HepG2 (cell line): ENCODE measurements around the gene AGT. TPM values are rescaled to one million over a fixed set of nuclear protein-coding genes. Genes with fewer than 3 reads are reported as not detected.

Experiments
- CHD4 ChIP-seq: fragments of 200-600 bp; sonication (generic); IDR thresholded peaks from 2 replicates; pipeline ENCODE4 v1.7.0; 2017; ENCODE audit warnings: mild to moderate bottlenecking, low read length, borderline replicate concordance
- ONECUT2 ChIP-seq: sonication (generic); formaldehyde crosslinking; IDR thresholded peaks from 2 replicates; pipeline ENCODE4 v1.4.0; 2020; ENCODE audit warnings: missing genetic modification reagents
- RBM39 ChIP-seq: fragments of 200-400 bp; formaldehyde crosslinking; IDR thresholded peaks from one replicate; pipeline ENCODE4 v1.6.1; 2018; ENCODE audit warnings: antibody characterized with exemption, mild to moderate bottlenecking, low read depth, low read length; ENCODE audit not compliant: poor library complexity, severe bottlenecking
- TBL1XR1 ChIP-seq: fragments of 150-350 bp; IDR thresholded peaks from 2 replicates; pipeline ENCODE4 v1.6.1; 2014; ENCODE audit warnings: borderline replicate concordance, low read length; ENCODE audit not compliant: partially characterized antibody
- ZBTB20 ChIP-seq: sonication (generic); formaldehyde crosslinking; IDR thresholded peaks from 2 replicates; pipeline ENCODE4 v1.8.1; 2023; ENCODE audit warnings: missing genetic modification reagents, low read depth, mild to moderate bottlenecking, borderline replicate concordance
- ZNF235 ChIP-seq: sonication (generic); formaldehyde crosslinking; IDR thresholded peaks from 2 replicates; pipeline ENCODE4 v1.8.1; 2023; ENCODE audit warnings: mild to moderate bottlenecking, missing genetic modification reagents, borderline replicate concordance
- ZNF530 ChIP-seq: sonication (generic); formaldehyde crosslinking; IDR thresholded peaks from 2 replicates; pipeline ENCODE4 v1.5.0; 2020; ENCODE audit warnings: low read depth, mild to moderate bottlenecking, missing genetic modification reagents
- ZNF598 ChIP-seq: sonication (generic); formaldehyde crosslinking; IDR thresholded peaks from 2 replicates; pipeline ENCODE4 v1.5.1; 2020; ENCODE audit warnings: mild to moderate bottlenecking, missing genetic modification reagents, borderline replicate concordance
- ZNF75D ChIP-seq: sonication (generic); formaldehyde crosslinking; IDR thresholded peaks from 2 replicates; pipeline ENCODE4 v1.8.1; 2023; ENCODE audit warnings: missing genetic modification reagents, mild to moderate bottlenecking, borderline replicate concordance
- ZNF790 ChIP-seq: sonication (generic); formaldehyde crosslinking; IDR thresholded peaks from 2 replicates; pipeline ENCODE4 v1.8.0; 2022; ENCODE audit warnings: missing genetic modification reagents, mild to moderate bottlenecking, borderline replicate concordance
- polyA plus RNA-seq, 8 experiments: library from polyadenylated mRNA; depleted of rRNA in 3 of 8; stranded (reverse) in 7 of 8; unstranded in 1 of 8; fragments of >200 nt; fragmentation: Illumina TruSeq in 4 of 8; extraction: Trizol in 4 of 8; gene quantifications; 2 replicates each; pipeline versions ENCODE4 v1.2.1 to v1.2.3, GENCODE V29; 2011 to 2016; ENCODE audit warnings: low read depth in 4 of 8, missing spikeins in 1 of 8, mixed read lengths in 1 of 8; ENCODE audit not compliant: insufficient read depth in 1 of 8
- total RNA-seq, 5 experiments: library from RNA; depleted of rRNA; stranded (reverse); fragments of >200 nt; fragmentation: Illumina TruSeq; extraction: Trizol; gene quantifications; 2 replicates each; pipeline ENCODE4 v1.2.3, GENCODE V29; 2016; ENCODE audit warnings: low read depth in 1 of 5
- TF ChIP-seq, protein P1 (sequence below): sonication (generic); formaldehyde crosslinking; IDR thresholded peaks from 2 replicates; pipeline ENCODE4 v1.5.0; 2020; ENCODE audit warnings: mild to moderate bottlenecking, missing genetic modification reagents
- TF ChIP-seq, protein P2 (sequence below): sonication (generic); formaldehyde crosslinking; IDR thresholded peaks from 2 replicates; pipeline ENCODE4 v1.4.0; 2020; ENCODE audit warnings: missing genetic modification reagents
- TF ChIP-seq, protein P3 (sequence below): sonication (generic); formaldehyde crosslinking; IDR thresholded peaks from 2 replicates; pipeline ENCODE4 v1.4.0; 2020; ENCODE audit warnings: missing genetic modification reagents, borderline replicate concordance
- TF ChIP-seq, protein P4 (sequence below): sonication (generic); formaldehyde crosslinking; IDR thresholded peaks from 2 replicates; pipeline ENCODE4 v1.4.0; 2020; ENCODE audit warnings: missing genetic modification reagents, low read depth, mild to moderate bottlenecking, borderline replicate concordance
- TF ChIP-seq, protein P5 (sequence below): sonication (generic); formaldehyde crosslinking; IDR thresholded peaks from 2 replicates; pipeline ENCODE4 v1.4.0; 2020; ENCODE audit warnings: missing genetic modification reagents

Gene AGT
- total and polyA plus RNA-seq, 2 of the 13 experiments (the other 11 are each of a cell fraction or from before 2014, with no cell fraction given) = 892 to 2,071 TPM

DNA sequence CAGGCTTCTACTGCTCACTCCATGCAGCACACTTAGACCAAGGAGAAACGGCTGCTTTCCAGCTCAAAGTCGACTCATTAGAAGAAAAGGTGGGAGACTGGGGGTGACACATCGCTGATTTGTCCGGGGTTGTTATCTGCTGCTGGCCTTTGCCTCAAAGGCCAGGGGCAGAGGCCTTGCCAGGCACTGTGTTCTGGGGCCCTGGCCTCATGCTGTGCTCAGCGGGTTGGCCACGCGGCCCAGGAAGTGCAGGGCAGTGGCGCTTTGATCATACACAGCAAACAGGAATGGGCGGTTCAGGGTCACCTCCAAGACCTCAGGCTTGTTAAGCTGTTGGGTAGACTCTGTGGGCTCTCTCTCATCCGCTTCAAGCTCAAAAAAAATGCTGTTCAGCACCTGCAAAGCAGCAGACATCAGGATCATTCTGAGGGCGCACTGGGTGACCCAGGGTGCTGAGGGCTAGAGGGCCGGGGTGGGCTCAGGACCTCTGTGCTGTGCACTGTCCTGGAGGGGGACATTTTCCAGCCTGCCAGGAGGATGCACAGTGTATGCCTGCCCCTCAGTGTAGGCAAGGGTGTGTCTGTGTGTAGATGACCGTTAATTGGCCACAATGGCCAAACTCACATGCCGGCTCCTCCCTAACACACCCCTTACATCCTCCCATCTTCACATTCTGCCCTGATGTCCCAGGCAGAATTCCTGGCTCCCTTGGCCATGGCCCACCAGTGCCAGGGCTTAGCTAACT, 10.8 kb downstream of the AGT start (continued):
- TF ChIP-seq, protein P1, sequence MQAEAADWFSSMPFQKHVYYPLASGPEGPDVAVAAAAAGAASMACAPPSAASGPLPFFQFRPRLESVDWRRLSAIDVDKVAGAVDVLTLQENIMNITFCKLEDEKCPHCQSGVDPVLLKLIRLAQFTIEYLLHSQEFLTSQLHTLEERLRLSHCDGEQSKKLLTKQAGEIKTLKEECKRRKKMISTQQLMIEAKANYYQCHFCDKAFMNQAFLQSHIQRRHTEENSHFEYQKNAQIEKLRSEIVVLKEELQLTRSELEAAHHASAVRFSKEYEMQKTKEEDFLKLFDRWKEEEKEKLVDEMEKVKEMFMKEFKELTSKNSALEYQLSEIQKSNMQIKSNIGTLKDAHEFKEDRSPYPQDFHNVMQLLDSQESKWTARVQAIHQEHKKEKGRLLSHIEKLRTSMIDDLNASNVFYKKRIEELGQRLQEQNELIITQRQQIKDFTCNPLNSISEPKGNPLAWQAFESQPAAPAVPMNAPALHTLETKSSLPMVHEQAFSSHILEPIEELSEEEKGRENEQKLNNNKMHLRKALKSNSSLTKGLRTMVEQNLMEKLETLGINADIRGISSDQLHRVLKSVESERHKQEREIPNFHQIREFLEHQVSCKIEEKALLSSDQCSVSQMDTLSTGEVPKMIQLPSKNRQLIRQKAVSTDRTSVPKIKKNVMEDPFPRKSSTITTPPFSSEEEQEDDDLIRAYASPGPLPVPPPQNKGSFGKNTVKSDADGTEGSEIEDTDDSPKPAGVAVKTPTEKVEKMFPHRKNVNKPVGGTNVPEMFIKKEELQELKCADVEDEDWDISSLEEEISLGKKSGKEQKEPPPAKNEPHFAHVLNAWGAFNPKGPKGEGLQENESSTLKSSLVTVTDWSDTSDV (CRISPR knock-in tag) = no peak
- TF ChIP-seq, protein P2, sequence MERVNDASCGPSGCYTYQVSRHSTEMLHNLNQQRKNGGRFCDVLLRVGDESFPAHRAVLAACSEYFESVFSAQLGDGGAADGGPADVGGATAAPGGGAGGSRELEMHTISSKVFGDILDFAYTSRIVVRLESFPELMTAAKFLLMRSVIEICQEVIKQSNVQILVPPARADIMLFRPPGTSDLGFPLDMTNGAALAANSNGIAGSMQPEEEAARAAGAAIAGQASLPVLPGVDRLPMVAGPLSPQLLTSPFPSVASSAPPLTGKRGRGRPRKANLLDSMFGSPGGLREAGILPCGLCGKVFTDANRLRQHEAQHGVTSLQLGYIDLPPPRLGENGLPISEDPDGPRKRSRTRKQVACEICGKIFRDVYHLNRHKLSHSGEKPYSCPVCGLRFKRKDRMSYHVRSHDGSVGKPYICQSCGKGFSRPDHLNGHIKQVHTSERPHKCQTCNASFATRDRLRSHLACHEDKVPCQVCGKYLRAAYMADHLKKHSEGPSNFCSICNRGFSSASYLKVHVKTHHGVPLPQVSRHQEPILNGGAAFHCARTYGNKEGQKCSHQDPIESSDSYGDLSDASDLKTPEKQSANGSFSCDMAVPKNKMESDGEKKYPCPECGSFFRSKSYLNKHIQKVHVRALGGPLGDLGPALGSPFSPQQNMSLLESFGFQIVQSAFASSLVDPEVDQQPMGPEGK (CRISPR knock-in tag) = peak; percentile 88
- TF ChIP-seq, protein P3, sequence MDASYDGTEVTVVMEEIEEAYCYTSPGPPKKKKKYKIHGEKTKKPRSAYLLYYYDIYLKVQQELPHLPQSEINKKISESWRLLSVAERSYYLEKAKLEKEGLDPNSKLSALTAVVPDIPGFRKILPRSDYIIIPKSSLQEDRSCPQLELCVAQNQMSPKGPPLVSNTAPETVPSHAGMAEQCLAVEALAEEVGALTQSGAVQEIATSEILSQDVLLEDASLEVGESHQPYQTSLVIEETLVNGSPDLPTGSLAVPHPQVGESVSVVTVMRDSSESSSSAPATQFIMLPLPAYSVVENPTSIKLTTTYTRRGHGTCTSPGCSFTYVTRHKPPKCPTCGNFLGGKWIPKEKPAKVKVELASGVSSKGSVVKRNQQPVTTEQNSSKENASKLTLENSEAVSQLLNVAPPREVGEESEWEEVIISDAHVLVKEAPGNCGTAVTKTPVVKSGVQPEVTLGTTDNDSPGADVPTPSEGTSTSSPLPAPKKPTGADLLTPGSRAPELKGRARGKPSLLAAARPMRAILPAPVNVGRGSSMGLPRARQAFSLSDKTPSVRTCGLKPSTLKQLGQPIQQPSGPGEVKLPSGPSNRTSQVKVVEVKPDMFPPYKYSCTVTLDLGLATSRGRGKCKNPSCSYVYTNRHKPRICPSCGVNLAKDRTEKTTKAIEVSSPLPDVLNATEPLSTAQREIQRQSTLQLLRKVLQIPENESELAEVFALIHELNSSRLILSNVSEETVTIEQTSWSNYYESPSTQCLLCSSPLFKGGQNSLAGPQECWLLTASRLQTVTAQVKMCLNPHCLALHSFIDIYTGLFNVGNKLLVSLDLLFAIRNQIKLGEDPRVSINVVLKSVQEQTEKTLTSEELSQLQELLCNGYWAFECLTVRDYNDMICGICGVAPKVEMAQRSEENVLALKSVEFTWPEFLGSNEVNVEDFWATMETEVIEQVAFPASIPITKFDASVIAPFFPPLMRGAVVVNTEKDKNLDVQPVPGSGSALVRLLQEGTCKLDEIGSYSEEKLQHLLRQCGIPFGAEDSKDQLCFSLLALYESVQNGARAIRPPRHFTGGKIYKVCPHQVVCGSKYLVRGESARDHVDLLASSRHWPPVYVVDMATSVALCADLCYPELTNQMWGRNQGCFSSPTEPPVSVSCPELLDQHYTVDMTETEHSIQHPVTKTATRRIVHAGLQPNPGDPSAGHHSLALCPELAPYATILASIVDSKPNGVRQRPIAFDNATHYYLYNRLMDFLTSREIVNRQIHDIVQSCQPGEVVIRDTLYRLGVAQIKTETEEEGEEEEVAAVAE = peak; percentile 89
- TF ChIP-seq ZNF598 (CRISPR knock-in tag) (0 out of 2 replicates have a peak, but pooled peaks have one; percentile 36), ZNF75D (CRISPR knock-in tag) (no peak), ZNF530 (CRISPR knock-in tag) (no peak), RBM39 (peak; percentile 72), ZNF790 (CRISPR knock-in tag) (no peak), CHD4 (no peak), ZBTB20 (CRISPR knock-in tag) (peak; percentile 98), TBL1XR1 (no peak), ZNF235 (no peak), ONECUT2 (CRISPR knock-in tag) (peak; percentile 74; the same call in 1 of the 2 replicates)
- TF ChIP-seq, protein P4, sequence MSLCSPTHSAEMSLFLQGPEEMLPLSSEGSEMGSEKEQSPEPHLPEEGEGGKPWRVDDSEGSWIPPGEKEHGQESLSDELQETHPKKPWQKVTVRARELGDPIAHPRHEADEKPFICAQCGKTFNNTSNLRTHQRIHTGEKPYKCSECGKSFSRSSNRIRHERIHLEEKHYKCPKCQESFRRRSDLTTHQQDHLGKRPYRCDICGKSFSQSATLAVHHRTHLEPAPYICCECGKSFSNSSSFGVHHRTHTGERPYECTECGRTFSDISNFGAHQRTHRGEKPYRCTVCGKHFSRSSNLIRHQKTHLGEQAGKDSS = peak; percentile 98
- TF ChIP-seq, protein P5, sequence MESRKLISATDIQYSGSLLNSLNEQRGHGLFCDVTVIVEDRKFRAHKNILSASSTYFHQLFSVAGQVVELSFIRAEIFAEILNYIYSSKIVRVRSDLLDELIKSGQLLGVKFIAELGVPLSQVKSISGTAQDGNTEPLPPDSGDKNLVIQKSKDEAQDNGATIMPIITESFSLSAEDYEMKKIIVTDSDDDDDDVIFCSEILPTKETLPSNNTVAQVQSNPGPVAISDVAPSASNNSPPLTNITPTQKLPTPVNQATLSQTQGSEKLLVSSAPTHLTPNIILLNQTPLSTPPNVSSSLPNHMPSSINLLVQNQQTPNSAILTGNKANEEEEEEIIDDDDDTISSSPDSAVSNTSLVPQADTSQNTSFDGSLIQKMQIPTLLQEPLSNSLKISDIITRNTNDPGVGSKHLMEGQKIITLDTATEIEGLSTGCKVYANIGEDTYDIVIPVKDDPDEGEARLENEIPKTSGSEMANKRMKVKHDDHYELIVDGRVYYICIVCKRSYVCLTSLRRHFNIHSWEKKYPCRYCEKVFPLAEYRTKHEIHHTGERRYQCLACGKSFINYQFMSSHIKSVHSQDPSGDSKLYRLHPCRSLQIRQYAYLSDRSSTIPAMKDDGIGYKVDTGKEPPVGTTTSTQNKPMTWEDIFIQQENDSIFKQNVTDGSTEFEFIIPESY (CRISPR knock-in tag) = peak; percentile 72
